LoVo (cell line): Measurements from ENCODE around the gene PAPOLA.
"Not testable (repeated sequence)": the region's sequence is repeated elsewhere in the genome, so short reads cannot be mapped to it uniquely, and the experiment has no call there.

Source experiments
- DNase-seq: peaks from one replicate; pipeline ENCODE4 v3.0.0-alpha.2; 2016; ENCODE audit warnings: low spot score

Gene PAPOLA

DNA sequence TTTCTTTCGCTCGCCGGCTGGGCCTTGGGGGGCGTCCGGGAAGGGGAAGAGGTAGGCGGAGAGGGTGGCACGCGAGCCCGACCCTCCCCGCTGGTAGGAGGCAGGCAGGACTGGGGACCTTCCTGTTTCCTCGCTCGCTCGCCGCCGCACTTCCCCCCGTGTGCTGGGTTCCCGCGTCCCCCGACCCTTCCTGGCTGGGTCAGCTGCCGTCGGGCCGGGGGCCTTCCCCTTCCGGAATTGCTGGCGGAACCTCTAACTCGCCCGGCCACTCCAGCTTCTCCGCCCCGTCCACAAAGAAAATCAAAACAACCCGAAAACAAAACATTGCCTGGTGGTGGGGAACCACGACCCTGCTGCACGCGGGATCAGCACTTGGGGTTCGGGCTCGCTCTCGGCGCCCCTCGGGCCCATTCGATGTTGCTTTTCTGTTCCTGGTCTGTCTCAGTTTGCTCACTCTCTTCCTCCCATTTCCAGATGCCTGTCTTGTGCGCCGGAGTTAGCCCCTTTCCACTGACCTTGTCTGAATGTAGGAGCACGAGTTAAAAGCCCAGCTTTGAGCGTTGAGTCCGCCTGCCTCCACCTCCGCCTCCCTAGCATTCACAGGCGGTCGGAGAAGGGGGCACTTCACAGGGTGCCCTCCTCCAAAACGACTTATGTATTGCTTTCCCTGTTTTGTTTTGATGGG lies 581 bp downstream of the PAPOLA start:
- peak; percentile 21 for DNase-seq

GRCh38 chr14:96503306-96503679 lies 1.1 kb downstream of the PAPOLA start:
- no peak for DNase-seq

DNA sequence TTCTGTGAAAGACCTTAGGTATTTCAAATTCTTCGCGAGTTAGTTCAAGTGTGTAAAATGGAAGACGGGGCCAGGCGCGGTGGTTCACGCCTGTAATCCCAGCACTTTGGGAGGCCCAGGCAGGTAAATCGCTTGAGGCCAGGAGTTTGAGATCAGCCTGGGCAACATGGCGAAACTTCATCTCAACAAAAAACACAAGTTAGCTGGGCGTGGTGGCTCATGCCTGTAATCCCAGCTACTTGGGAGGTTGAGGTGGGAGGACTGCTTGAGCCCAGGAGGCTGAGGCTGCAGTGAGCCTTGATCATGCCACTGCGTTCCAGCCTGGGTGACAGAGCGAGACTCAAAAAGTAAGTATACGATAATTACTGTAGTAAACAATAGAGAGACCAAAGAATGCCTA lies 2.2 kb downstream of the PAPOLA start:
- DNase-seq: not testable (repeated sequence)

DNA sequence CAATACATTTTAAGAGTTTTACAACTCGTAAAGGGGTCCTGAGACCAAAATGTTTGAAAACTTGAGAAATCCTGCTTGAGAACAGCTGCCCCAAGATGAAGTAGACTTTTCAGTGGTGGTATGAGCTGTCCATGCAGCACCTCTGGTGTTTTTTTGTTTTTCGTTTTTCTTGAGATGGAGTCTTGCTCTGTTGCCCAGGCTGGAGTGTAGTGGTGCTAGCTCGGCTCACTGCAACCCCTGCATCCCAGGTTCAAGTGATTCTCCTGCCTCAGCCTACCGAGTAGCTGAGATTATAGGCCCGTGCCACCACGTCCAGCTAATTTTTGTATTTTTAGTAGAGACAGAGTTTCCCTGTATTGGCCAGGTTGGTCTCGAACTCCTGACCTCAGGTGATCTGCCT lies 5.5 kb downstream of the PAPOLA start:
- no peak for DNase-seq

DNA sequence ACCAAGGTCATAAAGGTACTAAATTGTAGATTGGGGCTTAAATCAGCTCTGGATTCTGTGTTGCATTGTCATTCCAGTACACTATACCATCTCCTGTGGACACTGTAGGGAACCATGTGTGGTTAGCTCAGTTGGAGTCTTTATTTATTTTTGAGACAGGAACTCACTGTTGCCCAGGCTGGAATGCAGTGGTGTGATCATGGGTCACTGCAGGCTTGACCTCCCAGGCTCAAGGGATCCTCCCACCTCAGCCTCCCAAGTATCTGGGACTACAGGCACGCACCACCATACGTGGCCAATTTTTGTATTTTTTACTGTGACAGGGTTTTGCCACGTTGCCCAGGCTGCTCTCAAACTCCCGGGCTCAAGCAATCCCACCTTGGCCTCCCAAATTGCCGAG lies 6.7 kb downstream of the PAPOLA start:
- no peak for DNase-seq

DNA sequence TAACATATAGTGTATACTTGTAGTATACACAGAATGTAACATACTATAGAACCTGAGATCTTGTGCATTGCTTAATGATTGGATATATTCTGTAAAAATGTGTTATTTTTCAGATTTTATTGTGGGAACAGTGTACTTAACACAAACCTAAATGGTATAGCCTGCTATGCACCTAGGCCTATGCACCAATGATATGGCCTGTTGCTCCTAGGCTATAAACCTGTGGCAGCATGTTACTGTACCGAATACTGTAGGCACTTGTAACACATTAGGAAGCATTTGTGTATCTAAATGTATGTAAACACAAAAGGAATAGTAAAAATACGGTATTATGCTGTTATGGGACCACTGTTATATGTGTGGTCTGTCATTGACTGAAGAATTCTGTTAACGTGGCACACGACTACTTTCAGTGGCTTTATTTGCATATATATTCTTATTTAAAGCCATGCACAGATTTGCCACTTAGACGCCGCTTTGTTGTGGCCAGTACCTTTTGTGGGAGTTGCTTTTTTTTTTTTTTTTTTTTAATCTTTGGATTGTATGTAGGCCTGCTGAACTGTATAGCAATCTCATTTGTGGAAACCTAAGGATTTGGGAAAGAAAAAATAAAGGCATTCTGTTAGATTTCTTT lies 7.4 kb downstream of the PAPOLA start:
- DNase-seq: no peak

DNA sequence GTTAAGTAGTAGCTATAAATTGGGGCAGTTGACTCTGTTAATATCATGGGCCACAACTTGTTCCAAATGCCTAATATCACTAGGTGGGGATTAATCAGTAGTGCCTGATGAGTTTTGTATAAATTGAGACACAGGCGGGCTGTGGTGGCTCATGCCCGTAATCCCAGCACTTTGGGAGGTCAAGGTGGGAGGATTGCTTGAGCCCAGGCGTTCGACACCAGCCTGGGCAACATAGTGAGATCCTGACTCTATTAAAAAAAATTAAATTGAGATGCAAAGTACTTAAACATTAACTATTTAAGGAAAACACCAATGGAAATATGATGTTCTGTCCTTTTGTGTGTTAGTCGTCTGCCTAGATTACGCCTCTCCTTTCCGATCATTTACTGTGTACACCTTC lies 9.0 kb downstream of the PAPOLA start:
- no peak for DNase-seq

GRCh38 chr14:96511667-96512066 lies 9.5 kb downstream of the PAPOLA start:
- DNase-seq: no peak

DNA sequence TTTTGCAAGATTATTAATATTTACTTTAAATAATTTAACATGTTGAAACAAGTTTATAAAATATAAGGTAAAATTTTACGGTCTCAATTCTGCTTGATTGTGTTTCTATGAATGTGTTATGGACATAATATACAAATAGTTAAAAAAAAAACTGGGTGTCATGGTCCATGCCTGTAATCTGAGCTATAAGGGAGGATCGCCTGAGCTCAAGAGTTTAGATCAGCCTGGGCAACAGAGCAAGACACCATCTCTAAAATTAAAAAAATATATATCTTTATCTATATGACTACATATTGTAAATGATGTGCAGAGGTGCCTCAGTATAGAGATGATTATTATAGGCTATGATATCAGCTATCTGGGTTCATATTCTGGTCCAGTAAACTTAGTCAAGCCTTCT lies 9.9 kb downstream of the PAPOLA start:
- no peak for DNase-seq

DNA sequence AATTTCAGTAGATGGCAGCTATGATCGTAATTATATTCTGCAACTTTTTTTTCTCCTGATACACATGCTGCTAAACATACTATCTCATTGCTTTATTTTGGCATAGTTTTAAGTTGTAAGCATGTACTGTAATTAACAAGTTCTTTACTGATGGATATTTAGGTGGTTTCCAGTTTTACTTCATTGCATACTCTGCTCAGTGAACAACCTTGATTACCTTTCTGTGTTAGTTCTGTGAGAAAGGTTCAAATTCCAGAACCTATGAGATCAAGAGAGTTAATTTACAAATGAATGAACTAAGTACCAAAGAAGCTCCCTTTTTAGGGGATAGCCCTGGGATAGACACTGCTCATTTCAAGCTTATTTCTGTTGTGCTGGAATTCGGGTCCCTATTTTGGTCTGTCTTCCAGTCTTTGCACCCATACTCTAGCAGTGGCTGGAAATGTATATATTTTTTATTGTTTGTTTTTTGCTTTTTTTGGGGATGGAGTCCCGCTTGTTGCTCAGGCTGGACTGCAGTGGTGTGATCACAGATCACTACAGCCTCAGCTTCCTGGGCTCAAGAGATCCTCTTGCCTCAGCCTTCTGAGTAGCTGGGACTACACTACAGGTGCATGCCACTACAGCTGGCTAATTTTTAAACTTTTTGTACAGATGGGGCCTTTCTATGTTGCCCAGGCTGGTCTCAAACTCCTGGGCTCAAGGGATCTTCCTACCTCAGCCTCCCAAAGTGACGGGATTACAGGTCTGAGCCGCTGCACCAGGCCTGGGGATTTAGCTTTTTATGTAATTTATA lies 10.6 kb downstream of the PAPOLA start:
- DNase-seq: no peak

GRCh38 chr14:96514694-96515093 lies 12.5 kb downstream of the PAPOLA start:
- no peak for DNase-seq

DNA sequence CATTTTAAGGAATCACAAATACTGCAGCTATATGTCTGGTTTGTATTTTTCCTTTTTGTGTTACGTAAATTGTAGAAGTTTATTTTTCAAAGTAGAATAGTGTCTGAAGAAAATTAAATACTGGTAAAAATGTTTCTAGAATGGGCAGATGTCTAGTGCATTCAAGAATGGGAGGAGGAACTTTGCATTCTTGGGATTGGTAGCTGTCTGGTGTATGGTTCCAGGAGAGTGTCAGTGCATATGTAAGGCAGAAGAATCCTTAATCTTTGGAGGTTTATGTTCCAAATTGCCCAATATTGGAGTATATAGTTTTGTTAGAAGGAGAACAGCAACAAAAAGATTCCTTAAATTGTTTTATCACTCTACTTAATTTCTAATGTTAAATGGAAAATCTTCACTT lies 13.5 kb downstream of the PAPOLA start:
- no peak for DNase-seq

- DNase-seq: no peak
These were observed 14.2 kb downstream of the PAPOLA start for GRCh38 chr14:96516351-96516750.

- DNase-seq: no peak
These were observed 17.8 kb downstream of the PAPOLA start for GRCh38 chr14:96519970-96520369.

- DNase-seq: no peak
These were observed 23.3 kb downstream of the PAPOLA start for GRCh38 chr14:96525452-96525851.

DNA sequence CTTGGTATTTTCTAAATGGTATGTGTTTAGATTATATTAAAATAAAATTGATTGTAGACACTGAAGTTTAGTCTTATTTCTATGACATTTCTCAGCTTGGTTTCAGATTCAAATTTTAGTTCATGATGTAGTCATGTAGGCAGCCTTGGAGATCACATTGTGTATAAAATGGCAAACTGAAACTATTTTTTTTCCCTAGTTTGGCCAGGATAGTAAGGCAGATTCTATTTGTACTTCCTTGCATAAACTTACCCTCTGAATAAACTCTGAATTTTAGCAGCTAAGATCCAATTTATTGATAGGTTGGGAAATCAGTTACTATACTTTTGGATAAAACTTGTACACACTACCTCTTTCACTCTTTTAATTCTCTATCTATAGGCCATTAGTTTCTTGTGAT lies 30.4 kb downstream of the PAPOLA start:
- no peak for DNase-seq

GRCh38 chr14:96536807-96537206 lies 34.6 kb downstream of the PAPOLA start:
- DNase-seq: no peak

- no peak for DNase-seq
These were observed 36.2 kb downstream of the PAPOLA start for GRCh38 chr14:96538097-96538989.

DNA sequence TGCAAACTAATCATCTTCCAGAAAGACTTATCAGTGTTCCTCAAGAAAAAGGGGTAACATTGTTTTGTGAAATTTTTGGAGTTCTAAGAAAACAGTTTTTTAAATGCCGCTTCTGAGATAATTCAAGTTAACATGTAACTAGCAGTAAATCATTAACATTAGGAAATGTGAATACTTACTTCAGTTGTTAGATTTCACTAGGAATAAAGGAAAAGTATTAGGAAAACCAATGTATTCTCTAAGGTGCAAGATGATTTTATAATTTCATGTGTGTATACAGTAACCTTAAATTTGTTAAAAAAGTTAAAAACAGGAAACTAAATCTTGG lies 36.8 kb downstream of the PAPOLA start:
- no peak for DNase-seq

DNA sequence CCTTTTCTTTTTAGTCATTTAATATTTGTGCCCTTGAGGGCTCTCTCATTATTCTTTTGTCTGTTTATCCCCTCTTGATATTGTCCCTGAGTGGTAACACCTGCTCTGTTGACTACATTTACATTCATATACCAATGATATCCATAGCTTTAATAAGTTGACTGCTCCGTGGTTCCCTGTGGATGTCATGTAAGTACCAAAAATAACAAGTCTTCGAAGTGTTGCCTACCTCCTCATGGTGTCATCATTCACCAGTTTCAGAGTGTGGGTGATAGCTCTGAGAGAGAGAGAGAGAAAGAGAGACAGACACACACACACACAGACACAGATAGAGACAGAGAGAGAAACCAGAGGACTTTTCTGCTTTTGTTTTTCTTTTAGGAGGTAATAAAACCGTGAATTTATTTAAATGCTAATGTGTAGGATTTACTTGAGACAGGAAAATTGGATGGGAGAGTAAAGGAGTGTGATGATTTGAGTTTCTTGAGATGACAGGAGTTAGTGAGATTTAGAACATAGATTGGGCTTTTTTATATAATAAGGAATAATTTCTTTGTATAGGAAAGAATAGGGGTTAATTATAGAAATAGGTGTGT lies 52.2 kb downstream of the PAPOLA start:
- DNase-seq: no peak

DNA sequence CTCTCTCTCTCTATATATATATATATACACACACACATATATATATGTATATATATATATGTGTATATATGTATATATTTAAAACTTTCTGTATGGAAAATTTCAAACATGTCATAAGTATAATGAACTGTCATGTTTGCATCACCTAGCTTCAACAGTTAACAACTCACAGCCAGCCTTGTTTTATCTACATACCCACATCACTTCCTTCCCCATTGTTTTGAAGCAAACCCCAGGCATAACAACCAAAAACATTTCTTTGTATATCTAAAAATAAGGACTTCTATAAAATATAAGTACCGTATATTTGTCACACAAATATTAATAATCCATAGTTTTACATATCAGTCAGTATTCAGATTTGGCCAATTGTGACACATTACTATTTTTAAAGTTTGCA lies 57.4 kb downstream of the PAPOLA start:
- no peak for DNase-seq

DNA sequence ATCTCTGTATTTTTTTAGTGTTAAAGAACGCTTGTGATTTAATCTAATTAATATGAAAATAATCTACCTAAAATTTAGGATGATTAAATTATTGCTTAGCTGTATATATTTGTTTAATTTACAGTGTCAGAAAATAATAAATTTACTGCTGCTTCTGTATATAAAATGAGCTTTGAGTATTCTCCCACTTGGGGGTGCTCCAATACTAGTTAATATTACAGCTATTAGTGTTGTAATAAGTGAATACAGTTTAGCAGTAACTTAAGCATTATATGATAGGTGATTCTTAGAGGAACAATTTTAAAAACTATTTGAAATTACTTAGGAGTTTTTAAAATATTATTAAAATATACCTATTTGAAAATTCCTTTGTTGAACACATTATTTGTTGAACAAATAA lies 62.2 kb downstream of the PAPOLA start:
- DNase-seq: no peak
